Caki2 (cell line): ENCODE results near the gene TH. TPM values are rescaled to one million over a fixed set of nuclear protein-coding genes. Genes with fewer than 3 reads are reported as not detected.
"Not testable (repeated sequence)": the region's sequence is repeated elsewhere in the genome, so short reads cannot be mapped to it uniquely, and the experiment has no call there.

Experiments used
- DNase-seq: peaks from one replicate; pipeline ENCODE4 v3.0.0-alpha.2; 2015; ENCODE audit warnings: low read depth
- in situ Hi-C: cut with HindIII; loops from 2 replicates; pipeline ENCODE4 v1.10.0; 2016; ENCODE audit warnings: low sequenced_read_pairs, low pct_unique_long_range_greater_than_20kb, mixed read lengths
- total RNA-seq: library from RNA; depleted of rRNA; stranded (reverse); fragments of >200 nt; shearing (Covaris generic); gene quantifications from 2 replicates; pipeline ENCODE4 v1.2.3, GENCODE V29; 2014; ENCODE audit warnings: low replicate concordance

Gene TH
- total RNA-seq, 1 experiment from 2014 or later, result not detected

DNA sequence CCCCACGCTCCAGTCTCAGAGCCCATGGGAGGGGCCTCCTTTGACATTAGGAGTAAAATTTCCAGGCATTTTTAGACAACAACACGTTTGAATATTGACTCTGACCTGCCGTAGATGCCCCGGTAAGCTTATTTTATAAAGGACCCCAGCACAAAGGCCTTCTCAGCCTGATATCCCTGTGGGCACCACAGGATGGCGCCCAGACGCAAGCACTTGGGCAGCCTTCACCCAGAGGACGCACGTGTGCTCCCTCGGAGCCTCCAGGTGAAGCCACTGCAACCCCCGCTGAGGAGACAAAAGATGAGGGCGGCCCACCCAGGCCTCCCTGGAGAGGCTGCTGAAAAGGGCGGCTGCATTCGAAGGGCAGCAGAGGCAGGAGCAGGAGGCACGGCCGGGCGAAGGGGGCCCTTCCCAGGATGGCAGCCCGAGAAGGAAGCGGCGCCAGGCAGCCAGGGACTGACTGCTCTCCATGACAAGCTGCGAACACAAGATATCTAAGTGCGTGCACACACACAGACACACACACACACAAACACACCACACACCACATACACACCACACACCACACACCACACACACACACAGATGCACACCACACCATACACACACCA is 15.2 kb upstream of the TH start:
- in situ Hi-C loops, result no loop called here
- DNase-seq, result no peak

DNA sequence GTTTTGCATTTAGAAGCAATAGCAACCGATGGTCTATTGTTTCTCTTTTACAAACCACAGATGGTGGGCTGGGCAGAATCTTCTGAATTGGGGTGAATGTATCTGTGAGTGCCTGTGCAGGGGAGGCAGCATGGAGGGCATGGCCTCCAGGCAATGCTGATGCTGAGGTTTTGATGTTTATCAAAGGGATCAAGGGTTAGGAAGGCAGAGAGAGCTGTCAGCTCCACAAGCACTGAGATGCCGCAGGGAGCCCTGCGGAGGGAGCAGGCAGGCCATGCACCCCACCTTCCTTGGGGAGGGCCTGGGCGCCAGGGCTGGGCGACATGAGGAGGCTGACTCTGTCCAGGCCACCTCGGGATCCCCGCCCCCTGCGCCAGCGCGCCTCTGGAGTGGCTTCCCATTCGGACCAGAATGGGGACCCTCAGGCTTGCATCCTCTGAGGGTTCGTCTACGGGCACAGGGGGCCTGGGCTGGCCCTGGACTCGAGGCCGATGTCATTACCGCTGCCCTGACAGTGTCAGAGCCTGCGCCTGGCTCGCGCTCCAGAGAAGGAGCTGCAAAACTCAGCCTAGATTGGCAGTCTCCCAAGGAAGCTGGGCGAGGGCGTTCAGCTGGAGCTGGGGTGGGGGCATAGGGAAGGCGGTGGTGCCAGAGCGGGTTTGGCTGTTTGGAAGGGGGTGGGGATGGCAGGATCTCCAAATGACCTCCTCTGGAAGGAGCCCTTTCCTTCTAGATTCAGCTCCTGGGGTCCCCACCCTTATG is 13.9 kb upstream of the TH start:
- no peak for DNase-seq
- in situ Hi-C loops, result no loop called here

DNA sequence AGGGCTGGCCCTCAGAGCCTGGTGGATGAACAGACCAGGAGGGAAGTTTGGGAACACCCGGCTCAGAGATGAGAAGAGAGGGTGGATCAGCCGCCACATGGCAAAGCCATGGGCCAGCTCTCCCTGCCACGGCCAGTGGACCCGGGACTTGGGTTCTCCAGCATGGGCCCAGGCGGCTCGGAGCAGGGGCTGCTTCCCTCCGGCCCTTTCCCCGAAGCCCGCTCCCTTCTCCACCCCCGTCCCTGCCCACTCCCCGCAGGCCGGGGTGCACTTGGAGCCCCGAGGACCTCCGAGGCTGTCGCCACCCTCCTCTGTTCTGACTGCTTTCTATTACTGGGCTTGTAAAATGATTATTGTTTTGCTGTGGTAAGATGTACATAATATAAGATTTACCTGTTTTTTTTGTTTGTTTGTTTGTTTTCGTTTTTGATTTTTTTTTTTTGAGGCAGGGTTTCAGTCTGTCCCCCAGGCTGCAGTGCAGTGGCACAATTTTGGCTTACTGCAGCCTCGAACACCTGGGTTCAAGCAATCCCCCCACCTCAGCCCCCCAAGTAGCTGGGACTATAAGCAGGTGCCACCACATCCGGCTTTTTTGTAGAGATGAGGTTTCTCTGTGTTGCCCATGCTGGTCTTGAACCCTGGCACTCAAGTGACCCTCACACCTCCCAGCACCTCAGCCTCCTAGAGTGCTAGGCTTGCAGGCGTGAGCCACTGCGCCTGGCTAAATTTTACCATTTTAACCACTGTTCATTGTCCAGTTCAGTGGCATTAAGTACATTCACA is 11.3 kb upstream of the TH start:
- in situ Hi-C loops, result no loop called here

GRCh38 chr11:2182075-2182474 is 10.5 kb upstream of the TH start:
- in situ Hi-C loops, result no loop called here
- DNase-seq, result no peak

More for the DNA sequence above, 11.3 kb upstream of the TH start:
- DNase-seq, result no peak

GRCh38 chr11:2180789-2181370 is 9.3 kb upstream of the TH start:
- no peak for DNase-seq
- in situ Hi-C loops, result no loop called here

- DNase-seq, result no peak
- in situ Hi-C loops, result no loop called here
These were observed 8.7 kb upstream of the TH start for GRCh38 chr11:2180347-2180746.

- in situ Hi-C loops, result no loop called here
- no peak for DNase-seq
These were observed 7.9 kb upstream of the TH start for GRCh38 chr11:2179516-2179915.

DNA sequence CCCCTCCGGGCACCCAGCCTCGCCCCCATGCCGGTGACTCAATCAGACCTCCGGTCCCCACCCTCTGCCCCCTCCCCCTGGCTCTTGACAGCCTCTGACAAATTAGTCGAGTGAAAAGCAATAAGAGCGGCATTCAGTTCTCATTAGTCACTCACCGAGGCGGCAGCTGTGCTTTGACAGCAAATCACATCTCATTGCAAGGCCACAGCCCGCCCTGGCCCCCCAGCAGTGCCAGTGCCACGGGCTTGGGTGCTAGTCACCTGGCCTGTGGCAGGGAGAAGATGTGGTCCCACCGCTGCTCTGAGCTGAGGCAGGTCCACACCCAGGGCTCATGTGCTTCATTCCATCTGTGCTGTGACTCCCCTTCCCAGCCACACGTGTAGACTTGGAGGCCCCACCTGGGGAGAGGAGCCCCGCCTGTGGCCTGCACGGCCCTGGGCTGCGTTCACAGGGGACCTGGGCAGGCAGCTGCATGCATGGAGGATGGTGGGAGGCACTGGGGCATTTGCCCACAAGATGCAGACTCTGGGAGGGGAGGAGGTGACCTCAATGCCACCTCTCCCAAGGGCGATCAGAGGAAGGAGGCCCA is 7.4 kb upstream of the TH start:
- peak; percentile 76 for DNase-seq
- in situ Hi-C loops, result no loop called here

GRCh38 chr11:2178055-2178773 is 6.6 kb upstream of the TH start:
- in situ Hi-C loops, DNase-seq: not testable (repeated sequence)

DNA sequence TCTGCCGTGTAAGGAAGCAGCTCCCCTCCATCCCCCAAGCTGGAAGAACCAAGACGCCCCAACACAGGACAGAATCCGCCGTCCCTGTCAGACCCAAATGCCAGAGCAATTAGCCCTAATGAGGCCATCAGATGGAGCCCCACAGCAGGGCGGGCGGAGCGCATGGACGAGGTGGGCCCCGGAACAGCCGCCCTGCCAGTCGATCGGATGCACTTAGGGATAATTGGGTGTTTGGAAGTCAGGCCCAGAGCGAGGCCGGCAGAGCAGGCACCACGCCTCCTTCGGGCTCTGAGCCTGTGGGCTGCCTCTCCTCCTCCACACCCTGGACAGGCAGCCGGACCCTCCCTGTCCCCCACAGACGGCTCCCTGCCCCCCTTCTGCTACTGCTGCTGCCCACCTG is 5.5 kb upstream of the TH start:
- in situ Hi-C loops, result no loop called here
- no peak for DNase-seq

- in situ Hi-C loops, result no loop called here
These were observed 4.8 kb upstream of the TH start for GRCh38 chr11:2176389-2176900.

GRCh38 chr11:2175659-2176058 is 4.0 kb upstream of the TH start:
- in situ Hi-C loops, result no loop called here
- peak; percentile 20 for DNase-seq

More at GRCh38 chr11:2176389-2176900, 4.8 kb upstream of the TH start:
- DNase-seq, result no peak

- in situ Hi-C loops, result no loop called here
- no peak for DNase-seq
These were observed 2.7 kb upstream of the TH start for GRCh38 chr11:2174361-2174760.

GRCh38 chr11:2173761-2174160 is 2.1 kb upstream of the TH start:
- no peak for DNase-seq
- in situ Hi-C loops, result no loop called here

DNA sequence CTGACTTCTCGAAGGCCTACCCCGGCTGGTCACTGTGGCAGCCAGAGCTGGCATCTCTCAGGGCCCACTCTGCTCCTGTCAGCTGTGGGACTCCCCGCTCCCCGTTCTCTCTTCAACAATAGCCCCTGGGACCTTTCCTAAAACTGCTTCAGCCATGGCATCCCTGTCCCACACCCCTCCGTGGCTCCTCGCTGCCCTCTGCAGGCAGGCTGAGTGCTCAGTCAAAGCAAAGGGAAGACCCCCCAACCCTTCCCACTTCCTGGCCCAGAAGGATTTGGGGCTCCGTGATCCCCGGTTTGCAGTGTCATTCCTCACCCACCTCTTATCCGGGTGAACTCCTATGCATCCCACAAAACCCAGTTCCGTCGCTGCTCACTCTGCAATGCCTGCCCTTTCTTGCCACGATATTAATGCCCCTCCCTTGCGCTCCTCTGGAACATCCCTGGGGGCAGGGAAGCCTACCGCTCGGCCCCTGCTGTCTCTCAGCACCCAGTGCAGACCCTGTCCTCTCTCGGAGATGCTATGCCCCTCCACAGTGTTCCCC is 1.6 kb upstream of the TH start:
- in situ Hi-C loops, result no loop called here

GRCh38 chr11:2172676-2173075 is 1.1 kb upstream of the TH start:
- DNase-seq, result no peak
- in situ Hi-C loops, result no loop called here

More for the DNA sequence above, 1.6 kb upstream of the TH start:
- DNase-seq, result no peak
